Heart right ventricle (tissue), 16 donors: ENCODE measurements around the gene SPEG. TPM values are rescaled to one million over a fixed set of nuclear protein-coding genes. Genes with fewer than 3 reads are reported as not detected.

Source experiments
- ATAC-seq, 8 donors: fragments of 200-7000 bp; cut with Tn5 transposase; one replicate each; pipeline ENCODE4 v1.9.1; 2020; ENCODE audit warnings: mild to moderate bottlenecking in 8 of 8, moderate library complexity in 8 of 8, moderate number of reproducible peaks in 1 of 8
- DNase-seq, 2 donors: peaks; one replicate each; pipeline ENCODE4 v3.0.0-alpha.2; 2020
- H3K27ac ChIP-seq, 10 donors: fragments of 200-600 bp; sonication (generic) in 2 of 10; one replicate each; pipeline versions ENCODE4 v1.5.0 to v1.8.0; 2020 to 2022; ENCODE audit warnings: mild to moderate bottlenecking in 3 of 10
- H3K27me3 ChIP-seq, 7 donors: fragments of 200-600 bp; one replicate each; pipeline ENCODE4 v1.8.0; 2021 to 2022; ENCODE audit warnings: mild to moderate bottlenecking in 2 of 7
- H3K36me3 ChIP-seq, 9 donors: fragments of 200-600 bp; sonication (generic) in 1 of 9; one replicate each; pipeline versions ENCODE4 v1.5.0 to v1.8.0; 2020 to 2022; ENCODE audit warnings: mild to moderate bottlenecking in 2 of 9
- H3K4me1 ChIP-seq, 9 donors: fragments of 200-600 bp; sonication (generic) in 1 of 9; one replicate each; pipeline versions ENCODE4 v1.5.0 to v1.8.0; 2020 to 2022; ENCODE audit warnings: mild to moderate bottlenecking in 4 of 9
- H3K4me3 ChIP-seq, 10 donors: fragments of 200-600 bp; sonication (generic) in 2 of 10; one replicate each; pipeline versions ENCODE4 v1.5.0 to v1.8.0; 2020 to 2022; ENCODE audit warnings: mild to moderate bottlenecking in 7 of 10, moderate library complexity in 2 of 10
- H3K9me3 ChIP-seq, 11 donors: fragments of 200-600 bp in 10 of 11; sonication (generic) in 2 of 11; one replicate each; pipeline versions ENCODE4 v1.5.0 to v1.8.0; 2013 to 2022; ENCODE audit warnings: mild to moderate bottlenecking in 2 of 11, control low read depth in 1 of 11, moderate library complexity in 1 of 11
- WGBS, 2 donors: extraction: QIAGEN DNeasy Blood & Tissue Kit; methylation state at CpG; one replicate each; pipeline ENCODE4 v1.1.7; 2013; ENCODE audit warnings: inconsistent platforms in 1 of 2; 5-methylcytosine and 5-hydroxymethylcytosine counted together
- intact Hi-C, 10 donors: fragments of 100-400 bp; cut with DNase I; formaldehyde crosslinking; loops; one replicate each; pipeline versions ENCODE4 v1.11.1 to v1.14.2; 2022
- polyA plus RNA-seq, 2 donors: library from polyadenylated mRNA; stranded (reverse); fragments of 200-250 nt; gene quantifications; one replicate each; pipeline ENCODE4 v1.2.3, GENCODE V29; 2013
- total RNA-seq, 10 donors: library from RNA; stranded (reverse); fragmentation: NEBNext Ultra II Directional in 3 of 10; extraction: Animal tissue kit (Norgen Biotek cat#: 25700) in 3 of 10; gene quantifications; one replicate each; pipeline versions ENCODE4 v1.2.1 to v1.2.4, GENCODE V29; 2021 to 2023
- TF ChIP-seq, protein P1 (sequence below), 9 donors: fragments of 200-600 bp; sonication (generic) in 2 of 9; IDR thresholded peaks; one replicate each; pipeline versions ENCODE4 v1.5.0 to v1.8.0; 2021 to 2022; ENCODE audit warnings: antibody characterized with exemption in 9 of 9, mild to moderate bottlenecking in 5 of 9, moderate library complexity in 1 of 9
- donor health status: Arrhythmogenic right ventricular cardiomyopathy.
- donor health status: ischemic (EF 13 %, LVEDD 7.1; RV severe dilation, severe dysfunction).
- donor health status: healthy with polysubstance abuse.
- donor health status: DM: no; HTN: yes; CAD: no.
- donor health status: DM: no; HTN: no; CAD: no.
- donor health status: ischemic (EF 25% LVEDD 6.9; RV normal size, moderate dysfunction).
- donor health status: ischemic (EF 25% LVEDD 5.7; RV mildly dilated, moderate dysfunction).
- donor health status: healthy.
- donor health status: DM: yes; HTN: yes; CAD: no.
- donor health status: Ischemic cardiomyopathy.
- donor health status: ischemic (EF 35%, LVEDD 5.7; RV mildly dilated, moderate dysfunction).
- donor health status: nonischemic (EF 11% LVEDD 7.7; RV severe dilation, severe dysfunction).
- donor health status: DM: yes; HTN: yes; CAD: no.
- donor health status: PGD.
- donor health status: ischemic (EF 29% LVEDD 5.4; RV normal size, mild dysfunction).
- donor health status: nonischemic (EF 23%, LVEDD 6.1; RV moderate dilation, normal function).

SPEG gene
- total and polyA plus RNA-seq, 12 donors, result 62.9 to 151 (median 120) TPM

DNA sequence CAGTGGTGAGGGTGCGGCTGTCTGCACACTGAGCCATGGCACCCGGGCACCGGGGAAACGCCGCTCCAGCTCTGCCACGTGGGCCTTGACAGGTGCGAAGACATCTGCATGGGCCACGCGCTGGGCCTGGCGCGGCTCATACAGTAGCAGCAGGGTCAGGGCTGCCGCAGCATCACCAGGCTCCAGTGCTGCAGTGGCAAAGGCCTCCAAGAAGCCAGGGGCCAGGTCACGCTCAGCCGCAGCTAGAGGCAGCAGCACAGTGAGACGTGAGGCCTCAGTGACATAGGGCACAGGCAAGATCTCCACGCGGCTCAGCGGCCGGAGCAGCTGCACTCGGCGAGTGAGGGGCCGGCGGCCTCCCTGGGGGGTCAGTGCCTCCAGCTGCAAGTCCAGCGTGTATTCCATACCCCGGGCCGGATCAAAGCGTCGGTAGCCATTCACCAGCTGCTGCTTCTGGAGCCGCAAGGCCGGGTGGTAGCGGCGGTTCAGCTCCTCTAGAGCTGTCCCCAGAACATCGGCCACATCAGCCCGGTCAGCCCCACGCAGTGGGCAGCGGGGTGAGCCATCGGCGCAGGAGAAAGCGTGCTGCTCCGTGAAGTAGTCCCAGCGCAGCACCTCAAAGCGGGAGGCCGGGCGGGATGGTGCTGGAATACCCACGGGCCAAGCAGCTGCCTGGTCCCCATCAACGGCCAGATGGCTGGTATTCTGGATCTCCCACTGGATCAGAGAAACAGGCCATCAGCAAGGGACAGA is 105.5 kb downstream of the SPEG start:
- H3K27ac ChIP-seq, result no peak overlapping the region
- peaks cover 0 to 32% (median 20%) of the 10 kb centered on the region in 9 donors for H3K36me3 ChIP-seq
- DNase-seq (no peak), ATAC-seq (no peak)
- peaks cover 0 to 41% (median 6%) of the 10 kb centered on the region in 7 donors for H3K27me3 ChIP-seq
- H3K4me3 ChIP-seq, result no peak overlapping the region
- H3K9me3 ChIP-seq, result no peaks in the 10 kb centered on the region
- H3K4me1 ChIP-seq, result peaks cover 7 to 50% (median 38%) of the 10 kb centered on the region in 9 donors
- TF ChIP-seq, protein P1, sequence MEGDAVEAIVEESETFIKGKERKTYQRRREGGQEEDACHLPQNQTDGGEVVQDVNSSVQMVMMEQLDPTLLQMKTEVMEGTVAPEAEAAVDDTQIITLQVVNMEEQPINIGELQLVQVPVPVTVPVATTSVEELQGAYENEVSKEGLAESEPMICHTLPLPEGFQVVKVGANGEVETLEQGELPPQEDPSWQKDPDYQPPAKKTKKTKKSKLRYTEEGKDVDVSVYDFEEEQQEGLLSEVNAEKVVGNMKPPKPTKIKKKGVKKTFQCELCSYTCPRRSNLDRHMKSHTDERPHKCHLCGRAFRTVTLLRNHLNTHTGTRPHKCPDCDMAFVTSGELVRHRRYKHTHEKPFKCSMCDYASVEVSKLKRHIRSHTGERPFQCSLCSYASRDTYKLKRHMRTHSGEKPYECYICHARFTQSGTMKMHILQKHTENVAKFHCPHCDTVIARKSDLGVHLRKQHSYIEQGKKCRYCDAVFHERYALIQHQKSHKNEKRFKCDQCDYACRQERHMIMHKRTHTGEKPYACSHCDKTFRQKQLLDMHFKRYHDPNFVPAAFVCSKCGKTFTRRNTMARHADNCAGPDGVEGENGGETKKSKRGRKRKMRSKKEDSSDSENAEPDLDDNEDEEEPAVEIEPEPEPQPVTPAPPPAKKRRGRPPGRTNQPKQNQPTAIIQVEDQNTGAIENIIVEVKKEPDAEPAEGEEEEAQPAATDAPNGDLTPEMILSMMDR (IDR thresholded peaks at IDR 0.05), result no peak
- WGBS, 2 donors, result 94 to 95% methylated on average over 46 of the region's 46 CpGs
- intact Hi-C loops, result loop anchor here in 8 of 10 donors (2.0 to 5.0 kb wide), 8 partner anchors 57 to 162 kb away; partner anchors contain the start of genes SLC4A3 (in 2 of the 8) and STK11IP (in 1 of the 8)

DNA sequence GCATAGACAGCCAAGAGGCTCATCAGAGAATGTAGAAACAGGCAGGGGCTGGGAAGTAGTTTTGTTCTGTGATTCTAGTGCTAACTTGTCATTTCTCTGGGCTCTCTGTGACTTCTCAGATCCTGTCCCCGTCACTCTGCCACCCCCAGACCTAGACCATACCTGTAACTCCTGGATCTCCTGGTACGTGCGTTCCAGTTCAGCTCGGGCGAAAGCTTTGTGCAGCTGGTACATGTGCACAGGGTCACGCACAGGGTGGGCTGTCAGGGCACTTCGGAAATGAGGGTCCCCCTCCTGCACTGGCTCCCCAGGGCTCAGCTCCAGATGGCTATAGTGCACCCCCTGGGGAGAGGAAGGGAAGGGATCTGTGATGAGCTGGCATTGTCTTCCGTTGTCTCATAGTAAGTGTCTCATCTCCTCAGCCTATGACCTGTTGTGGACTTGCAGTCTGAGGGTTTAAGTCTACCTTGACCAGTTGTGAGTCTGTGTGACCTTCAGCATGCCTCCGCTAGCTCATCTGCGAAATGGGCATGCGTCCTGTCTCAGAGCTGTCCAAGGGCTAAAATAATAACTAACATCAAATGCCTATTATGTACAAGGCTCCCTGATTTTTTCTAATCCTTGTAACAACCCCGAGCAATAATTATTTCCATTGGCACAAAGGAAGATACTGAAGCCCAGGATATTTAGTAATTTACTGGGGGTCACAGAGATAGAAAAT is 106.3 kb downstream of the SPEG start:
- TF ChIP-seq, protein P1 (IDR thresholded peaks at IDR 0.05), result no peak
- Histone ChIP-seq H3K27me3 (peaks cover 0 to 49% (median 6%) of the 10 kb centered on the region in 7 donors), H3K4me1 (peaks cover 7 to 50% (median 38%) of the 10 kb centered on the region in 9 donors), H3K4me3 (no peak overlapping the region), H3K27ac (no peak overlapping the region), H3K9me3 (no peaks in the 10 kb centered on the region), H3K36me3 (peaks cover 0 to 32% (median 20%) of the 10 kb centered on the region in 9 donors)
- DNase-seq, result no peak
- 87 to 94% methylated on average over 12 of the region's 12 CpGs for WGBS, 2 donors
- ATAC-seq, result no peak
- intact Hi-C loops, result loop anchor here in 8 of 10 donors (1.0 to 5.0 kb wide), 9 partner anchors 56 to 161 kb away; partner anchors contain the start of genes SLC4A3 (in 2 of the 8) and STK11IP (in 1 of the 8)

DNA sequence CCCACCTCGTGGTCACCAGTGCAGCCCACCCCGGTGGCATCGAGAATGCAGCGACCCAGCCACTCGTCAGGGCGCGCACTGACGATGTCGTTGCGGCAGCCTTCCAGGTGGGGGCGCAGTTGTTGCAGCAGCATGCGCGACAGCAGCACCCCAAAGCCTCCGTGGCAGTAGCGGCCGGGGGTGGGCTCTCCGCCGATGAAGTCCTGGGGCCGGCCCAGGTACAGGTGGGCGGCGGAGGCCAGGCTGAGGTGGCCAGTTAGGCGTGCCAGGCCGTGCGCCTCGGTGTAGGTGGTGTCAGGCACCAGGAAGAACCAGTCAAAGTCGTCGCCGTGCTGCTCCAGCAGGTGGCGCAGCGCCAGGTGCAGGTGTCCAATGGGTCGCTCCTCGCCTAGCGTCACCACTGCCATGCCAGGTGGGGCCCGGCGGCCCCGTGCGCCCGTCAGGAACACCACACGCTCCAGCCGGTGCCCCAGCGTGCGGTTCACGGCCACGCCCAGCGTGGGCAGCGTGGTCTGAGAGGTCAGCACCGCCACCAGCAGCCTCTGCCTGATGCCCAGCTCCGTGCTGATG is 107.1 kb downstream of the SPEG start:
- 10% methylated on average over 48 of the region's 48 CpGs for WGBS, 2 donors
- peak in 5 of 8 donors; percentile 10 to 25 (median 17) for ATAC-seq

More for the DNA sequence above, 107.1 kb downstream of the SPEG start:
- peaks cover 0 to 53% (median 6%) of the 10 kb centered on the region in 7 donors for H3K27me3 ChIP-seq
- peak overlapping the region in 8 of 10 donors; percentile 6 to 92 (median 80) for H3K4me3 ChIP-seq
- TF ChIP-seq, protein P1 (IDR thresholded peaks at IDR 0.05), result peak; percentile 60 to 95 (median 88)
- no peaks in the 10 kb centered on the region for H3K9me3 ChIP-seq
- intact Hi-C loops, result loop anchor here in 9 of 10 donors (1.0 to 5.0 kb wide), 12 partner anchors 29 to 161 kb away; partner anchors contain the start of genes OBSL1 (in 2 of the 9), SLC4A3 (in 2 of the 9) and STK11IP (in 2 of the 9)
- H3K27ac ChIP-seq, result peak overlapping the region in 2 of 10 donors; percentile 91 to 93
- DNase-seq, result peak; percentile 69 to 78
- H3K4me1 ChIP-seq, result peaks cover 7 to 50% (median 38%) of the 10 kb centered on the region in 9 donors
- peaks cover 0 to 32% (median 20%) of the 10 kb centered on the region in 9 donors for H3K36me3 ChIP-seq
